Measurements from ENCODE around the gene RPS6KA2.
"Not testable (repeated sequence)": the region's sequence is repeated elsewhere in the genome, so short reads cannot be mapped to it uniquely, and the experiment has no call there.

The RPS6KA2 gene

GRCh38 chr6:166387098-166387497, 240.0 kb downstream of the RPS6KA2 start:
- DNase-seq, result not testable (repeated sequence)

GRCh38 chr6:166386111-166386510, 240.9 kb downstream of the RPS6KA2 start:
- no peak for DNase-seq

- not testable (repeated sequence) for DNase-seq
These were observed 243.2 kb downstream of the RPS6KA2 start for GRCh38 chr6:166383802-166384363.

GRCh38 chr6:166382933-166383801, 243.9 kb downstream of the RPS6KA2 start, which contains the start of gene MPC1:
Gene MPC1, minus strand, starts transcription at chr6:166382940. Its CDS starts 64 bp downstream, at chr6:166382876.
- peak; percentile 90 for DNase-seq

GRCh38 chr6:166382500-166382932, 244.5 kb downstream of the RPS6KA2 start:
- no peak for DNase-seq

- peak; percentile 84 for DNase-seq
These were observed 245.1 kb downstream of the RPS6KA2 start for GRCh38 chr6:166381733-166382499.

GRCh38 chr6:166381381-166381732, 245.7 kb downstream of the RPS6KA2 start:
- no peak for DNase-seq

- peak; percentile 50 for DNase-seq
These were observed 247.3 kb downstream of the RPS6KA2 start for GRCh38 chr6:166379800-166380199.

GRCh38 chr6:166379103-166379586, 247.9 kb downstream of the RPS6KA2 start:
- no peak for DNase-seq

- no peak for DNase-seq
These were observed 249.3 kb downstream of the RPS6KA2 start for GRCh38 chr6:166377721-166378120.

GRCh38 chr6:166375013-166375412, 252.0 kb downstream of the RPS6KA2 start:
- DNase-seq, result no peak

GRCh38 chr6:166370489-166370888, 256.6 kb downstream of the RPS6KA2 start:
- DNase-seq, result no peak

- no peak for DNase-seq
These were observed 257.3 kb downstream of the RPS6KA2 start for GRCh38 chr6:166369782-166370181.

- no peak for DNase-seq
These were observed 260.1 kb downstream of the RPS6KA2 start for GRCh38 chr6:166366921-166367320.

GRCh38 chr6:166365806-166366205, 261.2 kb downstream of the RPS6KA2 start:
- DNase-seq, result no peak

GRCh38 chr6:166365221-166365620, 261.8 kb downstream of the RPS6KA2 start:
- no peak for DNase-seq

- no peak for DNase-seq
These were observed 262.6 kb downstream of the RPS6KA2 start for GRCh38 chr6:166364456-166364855.

- not testable (repeated sequence) for DNase-seq
These were observed 264.6 kb downstream of the RPS6KA2 start for GRCh38 chr6:166362427-166362826.

GRCh38 chr6:166361077-166361429, 266.0 kb downstream of the RPS6KA2 start:
- no peak for DNase-seq

GRCh38 chr6:166360243-166361076, 266.6 kb downstream of the RPS6KA2 start:
- no peak for DNase-seq

Measured in NCI-H2029 (cell line).